WERI-Rb-1 (cell line): ENCODE data around the gene FBXO41.

Source experiments
- DNase-seq: peaks from one replicate; pipeline ENCODE4 v3.0.0-alpha.2; 2020
- H3K27ac ChIP-seq: fragments of 250-450 bp; sonication (Bioruptor Pico); 2 replicates; pipeline ENCODE4 v1.5.1; 2020; ENCODE audit warnings: mild to moderate bottlenecking, moderate library complexity
- H3K27me3 ChIP-seq: fragments of 250-450 bp; sonication (Bioruptor Pico); 2 replicates; pipeline ENCODE4 v1.5.1; 2021; ENCODE audit warnings: mild to moderate bottlenecking, low read depth, moderate library complexity; ENCODE audit not compliant: insufficient read depth, severe bottlenecking
- H3K36me3 ChIP-seq: fragments of 250-450 bp; sonication (Bioruptor Pico); 2 replicates; pipeline ENCODE4 v1.5.1; 2020; ENCODE audit warnings: mild to moderate bottlenecking, moderate library complexity
- H3K4me3 ChIP-seq: 2 replicates; pipeline ENCODE4 v1.5.1; 2011; ENCODE audit warnings: low read depth, mild to moderate bottlenecking, control low read depth, low read length
- H3K9me3 ChIP-seq: fragments of 250-450 bp; sonication (Bioruptor Pico); 2 replicates; pipeline ENCODE4 v1.5.1; 2021; ENCODE audit warnings: mild to moderate bottlenecking, moderate library complexity; ENCODE audit not compliant: severe bottlenecking
- CTCF ChIP-seq: IDR thresholded peaks from 2 replicates; pipeline ENCODE4 v1.5.1; 2011; ENCODE audit warnings: low read depth, mild to moderate bottlenecking, control low read depth, inconsistent platforms, low read length

FBXO41 gene

GRCh38 chr2:73258186-73258912, 25.9 kb downstream of the FBXO41 start:
- no peak for DNase-seq
- no peaks in the 10 kb centered on the region for H3K9me3 ChIP-seq
- H3K36me3 ChIP-seq = peaks cover 71% of the 10 kb centered on the region
- no peaks in the 10 kb centered on the region for H3K27me3 ChIP-seq
- H3K27ac ChIP-seq = no peak overlapping the region
- H3K4me3 ChIP-seq = no peak overlapping the region
- no peak for TF ChIP-seq CTCF

- no peaks in the 10 kb centered on the region for H3K27me3 ChIP-seq
- peaks cover 73% of the 10 kb centered on the region for H3K36me3 ChIP-seq
- H3K9me3 ChIP-seq = no peaks in the 10 kb centered on the region
- H3K4me3 ChIP-seq = no peak overlapping the region
- no peak for DNase-seq
- H3K27ac ChIP-seq = no peak overlapping the region
- no peak for TF ChIP-seq CTCF
Observed at GRCh38 chr2:73257425-73258125, 26.7 kb downstream of the FBXO41 start.

- Histone ChIP-seq H3K27ac (no peak overlapping the region), H3K36me3 (peaks cover 75% of the 10 kb centered on the region), H3K4me3 (no peak overlapping the region), H3K27me3 (no peaks in the 10 kb centered on the region), H3K9me3 (no peaks in the 10 kb centered on the region)
- DNase-seq = no peak
- TF ChIP-seq CTCF = no peak
Observed at GRCh38 chr2:73257021-73257420, 27.3 kb downstream of the FBXO41 start.

- Histone ChIP-seq H3K9me3 (no peaks in the 10 kb centered on the region), H3K36me3 (peaks cover 78% of the 10 kb centered on the region), H3K27ac (no peak overlapping the region), H3K4me3 (no peak overlapping the region), H3K27me3 (no peaks in the 10 kb centered on the region)
- DNase-seq = no peak
- no peak for TF ChIP-seq CTCF
Observed at GRCh38 chr2:73256618-73256922, 27.7 kb downstream of the FBXO41 start.

- no peak overlapping the region for H3K4me3 ChIP-seq
- no peak overlapping the region for H3K27ac ChIP-seq
- TF ChIP-seq CTCF = no peak
- no peaks in the 10 kb centered on the region for H3K9me3 ChIP-seq
- no peak for DNase-seq
- H3K27me3 ChIP-seq = no peaks in the 10 kb centered on the region
- peaks cover 78% of the 10 kb centered on the region for H3K36me3 ChIP-seq
Observed at GRCh38 chr2:73255907-73256617, 28.2 kb downstream of the FBXO41 start.
